AG04449 (cell line): ENCODE results near the gene CPVL.
A peak's percentile ranks its signal among the peaks of the same experiment; 100 is the strongest.
"Not testable (repeated sequence)": the region's sequence is repeated elsewhere in the genome, so short reads cannot be mapped to it uniquely, and the experiment has no call there.

ENCODE experiments used
- CTCF ChIA-PET: fragments of 350-600 bp; formaldehyde crosslinking; extraction: SDS; loops from one replicate; lab custom pipeline; 2021; ENCODE audit warnings: antibody characterized with exemption; lab: Yijun Ruan, JAX
- POLR2A ChIA-PET: fragments of 400-600, 350-600 bp; formaldehyde crosslinking; extraction: SDS; loops from one replicate; lab custom pipeline; 2020; ENCODE audit warnings: antibody characterized with exemption, inconsistent platforms; lab: Yijun Ruan, JAX
- DNase-seq: peaks from one replicate; pipeline ENCODE4 v3.0.0-alpha.2; 2010; ENCODE audit warnings: low read depth, low spot score
- H3K4me3 ChIP-seq: 2 replicates; pipeline ENCODE4 v1.5.1; 2011; ENCODE audit warnings: low read depth, mild to moderate bottlenecking, control low read depth, low read length
- CTCF ChIP-seq: IDR thresholded peaks from one replicate; pipeline ENCODE4 v1.5.1; 2011; ENCODE audit warnings: mild to moderate bottlenecking, moderate library complexity, low read length, control low read depth, inconsistent platforms; ENCODE audit not compliant: insufficient read depth; ENCODE audit errors: missing control alignments

CPVL gene

GRCh38 chr7:29096446-29096730, 49.9 kb downstream of the CPVL start:
- POLR2A ChIA-PET = no interaction called here
- TF ChIP-seq CTCF = no peak
- no peak overlapping the region for H3K4me3 ChIP-seq
- DNase-seq = no peak
- CTCF ChIA-PET = interaction anchor here (1.2 to 31.8 kb wide), 4 partner anchors 10 to 177 kb away, joined by 3 to 1392 read pairs (median 8); no protein-coding TSS in a partner anchor

GRCh38 chr7:29095631-29096445, 50.5 kb downstream of the CPVL start:
- H3K4me3 ChIP-seq = no peak overlapping the region
- TF ChIP-seq CTCF = no peak
- no peak for DNase-seq
- ChIA-PET POLR2A (no interaction called here), CTCF (interaction anchor here (1.2 to 31.8 kb wide), 4 partner anchors 11 to 176 kb away, joined by 3 to 1392 read pairs (median 8); no protein-coding TSS in a partner anchor)

- CTCF ChIA-PET = interaction anchor here (0.7 to 31.8 kb wide), 3 partner anchors 14 to 174 kb away, joined by 3 to 1392 read pairs (median 7); no protein-coding TSS in a partner anchor
- DNase-seq, H3K4me3 ChIP-seq, POLR2A ChIA-PET: not testable (repeated sequence)
These were observed 53.2 kb downstream of the CPVL start for GRCh38 chr7:29093091-29093490.

- POLR2A ChIA-PET = interaction anchor here (1.0 kb wide), 1 partner anchor 53 kb away, joined by 3 read pairs; no protein-coding TSS in a partner anchor
- DNase-seq = no peak
- CTCF ChIA-PET = interaction anchor here (0.8 to 31.8 kb wide), 8 partner anchors 10 to 172 kb away, joined by 3 to 1392 read pairs (median 6); no protein-coding TSS in a partner anchor
- H3K4me3 ChIP-seq = no peak overlapping the region; the same call in 1 of the 2 replicates
- TF ChIP-seq CTCF = no peak
These were observed 54.6 kb downstream of the CPVL start for GRCh38 chr7:29091715-29092114.

GRCh38 chr7:29090836-29091601, 55.3 kb downstream of the CPVL start:
- peak overlapping the region; percentile 29 for H3K4me3 ChIP-seq
- no peak for DNase-seq
- POLR2A ChIA-PET = interaction anchor here (0.5 to 1.0 kb wide), 5 partner anchors 10 to 1053 kb away, joined by 3 to 8 read pairs (median 3); no protein-coding TSS in a partner anchor
- CTCF ChIA-PET = interaction anchor here (0.7 to 31.8 kb wide), 9 partner anchors 11 to 171 kb away, joined by 3 to 1392 read pairs (median 6); no protein-coding TSS in a partner anchor
- TF ChIP-seq CTCF = no peak

- ChIA-PET POLR2A (interaction anchor here (0.5 to 1.0 kb wide), 3 partner anchors 9 to 220 kb away, joined by 3 to 8 read pairs (median 4); no protein-coding TSS in a partner anchor), CTCF (interaction anchor here (0.7 to 31.8 kb wide), 10 partner anchors 8 to 171 kb away, joined by 3 to 1392 read pairs (median 6); no protein-coding TSS in a partner anchor)
- TF ChIP-seq CTCF = no peak
- H3K4me3 ChIP-seq = no peak overlapping the region
- no peak for DNase-seq
These were observed 56.1 kb downstream of the CPVL start for GRCh38 chr7:29090151-29090805.
